Psoas muscle (tissue), 8 donors: ENCODE measurements around the gene RALGAPA2. TPM values are rescaled to one million over a fixed set of nuclear protein-coding genes. Genes with fewer than 3 reads are reported as not detected.

Experiments
- ATAC-seq, 4 donors: fragments of 200-7000 bp; cut with Tn5 transposase; one replicate each; pipeline ENCODE4 v1.9.1; 2020; ENCODE audit warnings: moderate library complexity in 3 of 4, mild to moderate bottlenecking in 2 of 4
- DNase-seq, 2 donors: peaks; one replicate each; pipeline ENCODE4 v3.0.0-alpha.2; 2020
- H3K27ac ChIP-seq: fragments of 200-600 bp; one replicate; pipeline ENCODE4 v1.8.0; 2022
- H3K27me3 ChIP-seq, 3 donors: fragments of 200-600 bp in 1 of 3; one replicate each; pipeline versions ENCODE4 v1.6.1 to v1.8.0; 2013 to 2022; ENCODE audit warnings: low read length in 2 of 3, mild to moderate bottlenecking in 2 of 3, moderate library complexity in 1 of 3; ENCODE audit not compliant: insufficient read depth in 3 of 3
- H3K36me3 ChIP-seq, 2 donors: fragments of 200-600 bp in 1 of 2; one replicate each; pipeline versions ENCODE4 v1.6.1 to v1.8.0; 2013 to 2022; ENCODE audit warnings: low read depth in 1 of 2, mild to moderate bottlenecking in 1 of 2, moderate library complexity in 1 of 2; ENCODE audit not compliant: insufficient read depth in 1 of 2
- H3K4me1 ChIP-seq: fragments of 200-600 bp; one replicate; pipeline ENCODE4 v1.8.0; 2022
- H3K4me3 ChIP-seq: fragments of 200-600 bp; one replicate; pipeline ENCODE4 v1.8.0; 2022; ENCODE audit warnings: mild to moderate bottlenecking
- H3K9me3 ChIP-seq: fragments of 200-600 bp; one replicate; pipeline ENCODE4 v1.8.0; 2022
- CTCF ChIP-seq: fragments of 200-600 bp; IDR thresholded peaks from one replicate; pipeline ENCODE4 v1.8.0; 2022; ENCODE audit warnings: antibody characterized with exemption
- WGBS, 3 donors: extraction: QIAGEN DNeasy Blood & Tissue Kit; methylation state at CpG; one replicate each; pipeline versions ENCODE4 v1.1.6 to v1.1.7; 2013; 5-methylcytosine and 5-hydroxymethylcytosine counted together
- intact Hi-C, 2 donors: fragments of 100-400 bp; cut with DNase I; formaldehyde crosslinking; loops; one replicate each; pipeline versions ENCODE4 v1.11.0 to v1.14.2; 2022
- polyA plus RNA-seq, 3 donors: library from polyadenylated mRNA; stranded (reverse); fragments of 200-250 nt; gene quantifications; one replicate each; pipeline ENCODE4 v1.2.3, GENCODE V29; 2013
- total RNA-seq, 4 donors: library from RNA; stranded (reverse); fragmentation: NEBNext Ultra II Directional in 2 of 4; extraction: Animal tissue kit (Norgen Biotek cat#: 25700) in 2 of 4; gene quantifications; one replicate each; pipeline versions ENCODE4 v1.2.1 to v1.2.4, GENCODE V29; 2021 to 2023
- donor health status: healthy with polysubstance abuse.
- donor health status: DM: no; HTN: no; CAD: no; lungs with moderate emphysema.
- donor health status: Bipolar disorder and iron deficiency.
- donor health status: healthy.
- donor health status: DM: yes; HTN: yes; CAD: no.
- donor health status: DM: no; HTN: no; CAD: no.
- donor health status: DM: no; HTN: no; CAD: no.
- donor health status: DM: yes; HTN: yes; CAD: no.

The RALGAPA2 gene
- total and polyA plus RNA-seq, 7 donors, result 12.2 to 75.5 (median 51.1) TPM

GRCh38 chr20:20561172-20561571 lies 151.3 kb downstream of the RALGAPA2 start:
- no peaks in the 10 kb centered on the region for H3K4me1 ChIP-seq

GRCh38 chr20:20557406-20557805 lies 155.0 kb downstream of the RALGAPA2 start:
- ATAC-seq, result no peak
- Histone ChIP-seq H3K9me3 (peaks cover 3% of the 10 kb centered on the region), H3K27ac (no peak overlapping the region), H3K27me3 (no peaks in the 10 kb centered on the region), H3K4me3 (no peak overlapping the region), H3K36me3 (peaks cover 9 to 62% of the 10 kb centered on the region in 2 donors), H3K4me1 (no peaks in the 10 kb centered on the region)
- intact Hi-C loops, result no loop called here
- WGBS, 3 donors, result 85 to 90% (median 85%) methylated on average over 3 of the region's 3 CpGs
- no peak for DNase-seq
- TF ChIP-seq CTCF, result no peak

More at GRCh38 chr20:20561172-20561571, 151.3 kb downstream of the RALGAPA2 start:
- intact Hi-C loops, result loop anchor here in 1 of 2 donors (10.0 kb wide), 1 partner anchor 196 kb away; the partner anchor contains the start of gene INSM1
- ATAC-seq (no peak), DNase-seq (no peak)
- H3K4me3 ChIP-seq, result no peak overlapping the region
- H3K36me3 ChIP-seq, result peaks cover 4 to 74% of the 10 kb centered on the region in 2 donors
- WGBS, 3 donors, result 89 to 98% (median 93%) methylated on average over 1 of the region's 1 CpG
- no peak for TF ChIP-seq CTCF
- H3K9me3 ChIP-seq, result no peaks in the 10 kb centered on the region
- H3K27me3 ChIP-seq, result no peaks in the 10 kb centered on the region
- H3K27ac ChIP-seq, result no peak overlapping the region

- H3K27ac ChIP-seq, result no peak overlapping the region
- 96 to 100% (median 98%) methylated on average over 1 of the region's 1 CpG for WGBS, 3 donors
- intact Hi-C loops, result no loop called here
- H3K4me1 ChIP-seq, result no peaks in the 10 kb centered on the region
- ATAC-seq (no peak), DNase-seq (no peak)
- TF ChIP-seq CTCF, result no peak
- H3K4me3 ChIP-seq, result no peak overlapping the region
- H3K27me3 ChIP-seq, result no peaks in the 10 kb centered on the region
- H3K9me3 ChIP-seq, result peaks cover 3% of the 10 kb centered on the region
- peaks cover 9 to 49% of the 10 kb centered on the region in 2 donors for H3K36me3 ChIP-seq
Measured at GRCh38 chr20:20555838-20556237, 156.6 kb downstream of the RALGAPA2 start.

- ATAC-seq, result no peak
- DNase-seq, result no peak
- H3K4me1 ChIP-seq, result no peaks in the 10 kb centered on the region
- WGBS, 3 donors, result 95 to 99% (median 97%) methylated on average over 2 of the region's 2 CpGs
- H3K36me3 ChIP-seq, result peaks cover 9 to 42% of the 10 kb centered on the region in 2 donors
- no peaks in the 10 kb centered on the region for H3K27me3 ChIP-seq
- intact Hi-C loops, result no loop called here
- peaks cover 3% of the 10 kb centered on the region for H3K9me3 ChIP-seq
- no peak overlapping the region for H3K4me3 ChIP-seq
- no peak for TF ChIP-seq CTCF
- no peak overlapping the region for H3K27ac ChIP-seq
Measured at GRCh38 chr20:20554951-20555350, 157.5 kb downstream of the RALGAPA2 start.

GRCh38 chr20:20553541-20553940 lies 158.9 kb downstream of the RALGAPA2 start:
- no peak overlapping the region for H3K27ac ChIP-seq
- no peak for DNase-seq
- no peak for TF ChIP-seq CTCF
- no peak overlapping the region for H3K4me3 ChIP-seq
- intact Hi-C loops, result no loop called here
- H3K27me3 ChIP-seq, result no peaks in the 10 kb centered on the region
- ATAC-seq, result no peak
- H3K9me3 ChIP-seq, result peaks cover 3% of the 10 kb centered on the region
- no peaks in the 10 kb centered on the region for H3K4me1 ChIP-seq
- H3K36me3 ChIP-seq, result peaks cover 9 to 32% of the 10 kb centered on the region in 2 donors
